HepG2 (cell line): Measurements from ENCODE around the gene SLC6A8. TPM values are rescaled to one million over a fixed set of nuclear protein-coding genes. Genes with fewer than 3 reads are reported as not detected.

Source experiments
- CREB1 ChIP-seq, 2 experiments: fragments of 450-650 bp in 1 of 2; IDR thresholded peaks; 2 replicates each; pipeline ENCODE4 v1.6.1; 2016 to 2017; ENCODE audit warnings: control low read depth in 1 of 2, mild to moderate bottlenecking in 1 of 2, missing compliant biosample characterization in 1 of 2, missing genetic modification characterization in 1 of 2
- E2F1 ChIP-seq: sonication (generic); formaldehyde crosslinking; IDR thresholded peaks from 2 replicates; pipeline ENCODE4 v1.5.0; 2020; ENCODE audit warnings: missing genetic modification reagents
- E2F5 ChIP-seq: sonication (generic); formaldehyde crosslinking; conservative IDR thresholded peaks from 2 replicates; pipeline ENCODE4 v1.4.0; 2020; ENCODE audit warnings: missing genetic modification reagents
- GATAD1 ChIP-seq: IDR thresholded peaks from 2 replicates; pipeline ENCODE4 v1.6.1; 2016; ENCODE audit warnings: missing genetic modification reagents, missing compliant biosample characterization
- HNF4A ChIP-seq: sonication (generic); formaldehyde crosslinking; IDR thresholded peaks from 2 replicates; pipeline ENCODE4 v1.4.0; 2020; ENCODE audit warnings: missing genetic modification reagents
- HNF4G ChIP-seq, 2 experiments: sonication (generic) in 1 of 2; formaldehyde crosslinking in 1 of 2; IDR thresholded peaks; 2 replicates each; pipeline versions ENCODE4 v1.4.0 to v1.6.1; 2011 to 2020; ENCODE audit warnings: borderline replicate concordance in 2 of 2, low read depth in 2 of 2, mild to moderate bottlenecking in 2 of 2, low read length in 1 of 2, missing genetic modification reagents in 1 of 2, moderate library complexity in 1 of 2
- IKZF1 ChIP-seq: fragments of 450-650 bp; IDR thresholded peaks from 2 replicates; pipeline ENCODE4 v1.7.1; 2016
- IRF1 ChIP-seq: sonication (generic); formaldehyde crosslinking; IDR thresholded peaks from 2 replicates; pipeline ENCODE4 v1.4.0; 2020; ENCODE audit warnings: low read depth, mild to moderate bottlenecking, missing genetic modification reagents
- KDM2A ChIP-seq: sonication (generic); formaldehyde crosslinking; IDR thresholded peaks from 2 replicates; pipeline ENCODE4 v1.4.0; 2020; ENCODE audit warnings: low read depth, missing genetic modification reagents, borderline replicate concordance
- KDM5B ChIP-seq: sonication (generic); formaldehyde crosslinking; IDR thresholded peaks from 2 replicates; pipeline ENCODE4 v1.4.0; 2020; ENCODE audit warnings: missing genetic modification reagents, mild to moderate bottlenecking, borderline replicate concordance
- MED1 ChIP-seq: sonication (generic); formaldehyde crosslinking; IDR thresholded peaks from 2 replicates; pipeline ENCODE4 v1.4.0; 2020; ENCODE audit warnings: missing genetic modification reagents
- NR2C2 ChIP-seq: sonication (generic); formaldehyde crosslinking; IDR thresholded peaks from 2 replicates; pipeline ENCODE4 v1.4.0; 2020; ENCODE audit warnings: missing genetic modification reagents, mild to moderate bottlenecking, moderate library complexity, borderline replicate concordance
- PHF21A ChIP-seq: sonication (generic); formaldehyde crosslinking; IDR thresholded peaks from 2 replicates; pipeline ENCODE4 v1.5.0; 2020; ENCODE audit warnings: mild to moderate bottlenecking, missing genetic modification reagents
- POLR2AphosphoS5 ChIP-seq: IDR thresholded peaks from 2 replicates; pipeline ENCODE4 v1.6.1; 2012; ENCODE audit warnings: low read depth, low read length
- RFX1 ChIP-seq: fragments of 450-650 bp; IDR thresholded peaks from 2 replicates; pipeline ENCODE4 v1.6.1; 2017
- SP4 ChIP-seq: sonication (generic); formaldehyde crosslinking; IDR thresholded peaks from 2 replicates; pipeline ENCODE4 v1.8.1; 2023; ENCODE audit warnings: mild to moderate bottlenecking, missing genetic modification reagents
- TCF12 ChIP-seq, 2 experiments: fragments of 450-650 bp in 1 of 2; sonication (generic) in 1 of 2; formaldehyde crosslinking in 1 of 2; IDR thresholded peaks; 2 replicates each; pipeline versions ENCODE4 v1.6.1 to v1.8.0; 2017 to 2022; ENCODE audit warnings: antibody characterized with exemption in 1 of 2, mild to moderate bottlenecking in 1 of 2, missing genetic modification reagents in 1 of 2, moderate library complexity in 1 of 2
- THAP11 ChIP-seq: IDR thresholded peaks from 2 replicates; pipeline ENCODE4 v1.6.1; 2016; ENCODE audit warnings: missing biosample characterization, missing genetic modification reagents
- ZBTB34 ChIP-seq: sonication (generic); formaldehyde crosslinking; IDR thresholded peaks from 2 replicates; pipeline ENCODE4 v1.8.0; 2022; ENCODE audit warnings: mild to moderate bottlenecking, missing genetic modification reagents
- ZNF3 ChIP-seq: IDR thresholded peaks from 2 replicates; pipeline ENCODE4 v1.7.0; 2017; ENCODE audit warnings: inconsistent platforms
- ZNF317 ChIP-seq: sonication (generic); formaldehyde crosslinking; IDR thresholded peaks from 2 replicates; pipeline ENCODE4 v1.5.0; 2020; ENCODE audit warnings: mild to moderate bottlenecking, missing genetic modification reagents
- ZNF414 ChIP-seq: sonication (generic); formaldehyde crosslinking; IDR thresholded peaks from 2 replicates; pipeline ENCODE4 v1.5.0; 2020; ENCODE audit warnings: missing genetic modification reagents
- ZNF720 ChIP-seq: sonication (generic); formaldehyde crosslinking; IDR thresholded peaks from 2 replicates; pipeline ENCODE4 v1.4.0; 2020; ENCODE audit warnings: missing genetic modification reagents
- ZNF747 ChIP-seq: sonication (generic); formaldehyde crosslinking; IDR thresholded peaks from 2 replicates; pipeline ENCODE4 v1.8.1; 2023; ENCODE audit warnings: missing genetic modification reagents, mild to moderate bottlenecking, borderline replicate concordance
- ZNF772 ChIP-seq: sonication (generic); formaldehyde crosslinking; IDR thresholded peaks from 2 replicates; pipeline ENCODE4 v1.5.0; 2020; ENCODE audit warnings: mild to moderate bottlenecking, missing genetic modification reagents
- polyA plus RNA-seq, 8 experiments: library from polyadenylated mRNA; depleted of rRNA in 3 of 8; stranded (reverse) in 7 of 8; unstranded in 1 of 8; fragments of >200 nt; fragmentation: Illumina TruSeq in 4 of 8; extraction: Trizol in 4 of 8; gene quantifications; 2 replicates each; pipeline versions ENCODE4 v1.2.1 to v1.2.3, GENCODE V29; 2011 to 2016; ENCODE audit warnings: low read depth in 4 of 8, missing spikeins in 1 of 8, mixed read lengths in 1 of 8; ENCODE audit not compliant: insufficient read depth in 1 of 8
- total RNA-seq, 5 experiments: library from RNA; depleted of rRNA; stranded (reverse); fragments of >200 nt; fragmentation: Illumina TruSeq; extraction: Trizol; gene quantifications; 2 replicates each; pipeline ENCODE4 v1.2.3, GENCODE V29; 2016; ENCODE audit warnings: low read depth in 1 of 5

Gene SLC6A8
- total and polyA plus RNA-seq, 2 of the 13 experiments (the other 11 are each of a cell fraction or from before 2014, with no cell fraction given), result 13.9 to 176 TPM

GRCh38 chrX:153726286-153727122 lies 38.8 kb downstream of the SLC6A8 start (continued):
- peak; percentile 91 for TF ChIP-seq ZNF414 (CRISPR knock-in tag)
- no peak for TF ChIP-seq ZNF3 (CRISPR knock-in tag)
- TF ChIP-seq THAP11 (CRISPR knock-in tag), result peak; percentile 47
- TF ChIP-seq E2F1 (CRISPR knock-in tag), result no peak
- TF ChIP-seq CREB1 (IDR thresholded peaks at IDR 0.05), result no peak
- no peak for TF ChIP-seq CREB1 (CRISPR knock-in tag; IDR thresholded peaks at IDR 0.05)
- TF ChIP-seq ZNF772 (CRISPR knock-in tag), result no peak
- no peak for TF ChIP-seq ZNF720 (CRISPR knock-in tag)
- TF ChIP-seq GATAD1, result 0 out of 2 replicates have a peak, but pooled peaks have one; percentile 22
- TF ChIP-seq MED1, result peak; percentile 80
- TF ChIP-seq KDM5B (CRISPR knock-in tag), result no peak; the same call in none of the 2 replicates
- TF ChIP-seq ZNF747 (CRISPR knock-in tag), result no peak
- TF ChIP-seq PHF21A (CRISPR knock-in tag), result peak; percentile 88
- TF ChIP-seq HNF4A (CRISPR knock-in tag), result peak; percentile 62
- no peak for TF ChIP-seq TCF12 (IDR thresholded peaks at IDR 0.05)
- 0 out of 2 replicates have a peak, but pooled peaks have one; percentile 37 for TF ChIP-seq TCF12 (CRISPR knock-in tag; IDR thresholded peaks at IDR 0.05)
- no peak for TF ChIP-seq ZNF317
- TF ChIP-seq IRF1 (CRISPR knock-in tag), result no peak
- TF ChIP-seq HNF4G (IDR thresholded peaks at IDR 0.05; ENCODE audit: borderline replicate concordance, low read depth, low read length), result no peak; the same call in 1 of the 2 replicates
- TF ChIP-seq HNF4G (CRISPR knock-in tag; IDR thresholded peaks at IDR 0.05; ENCODE audit: borderline replicate concordance, low read depth), result 0 out of 2 replicates have a peak, but pooled peaks have one; percentile 50
- 0 out of 2 replicates have a peak, but pooled peaks have one; percentile 36 for TF ChIP-seq POLR2AphosphoS5
- TF ChIP-seq ZBTB34 (CRISPR knock-in tag), result peak; percentile 59; the same call in 1 of the 2 replicates
- TF ChIP-seq SP4 (CRISPR knock-in tag), result peak; percentile 47; the same call in 1 of the 2 replicates
- TF ChIP-seq KDM2A (CRISPR knock-in tag), result peak; percentile 33; the same call in 1 of the 2 replicates
- TF ChIP-seq NR2C2 (CRISPR knock-in tag), result peak; percentile 90
- TF ChIP-seq RFX1, result no peak
- TF ChIP-seq E2F5 (CRISPR knock-in tag), result no peak
- no peak for TF ChIP-seq IKZF1
